OCI-LY7 (cell line): ENCODE data around the gene PCDHB11. TPM values are rescaled to one million over a fixed set of nuclear protein-coding genes. Genes with fewer than 3 reads are reported as not detected.
"Not testable (repeated sequence)": the region's sequence is repeated elsewhere in the genome, so short reads cannot be mapped to it uniquely, and the experiment has no call there.

Experiments
- BruUV-seq: library from RNA; stranded (reverse); fragments of 400-500 nt; replicated peaks from 2 replicates; lab custom pipeline; 2021; lab: Mats Ljungman, UMichigan
- CTCF ChIA-PET: fragments of 300-600 bp; sonication (Branson Sonifier 250); formaldehyde crosslinking; loops from one replicate; lab custom pipeline; 2022; ENCODE audit warnings: antibody characterized with exemption; ENCODE audit not compliant: unreplicated experiment; lab: Charles Lee
- POLR2A ChIA-PET: fragments of 300-600 bp; sonication (Branson Sonifier 250); formaldehyde crosslinking; loops from one replicate; lab custom pipeline; 2022; ENCODE audit warnings: antibody characterized with exemption; lab: Charles Lee
- DNase-seq: peaks from one replicate; pipeline ENCODE4 v3.0.0-alpha.2; 2015; ENCODE audit warnings: low spot score
- H2AFZ ChIP-seq: fragments of 200-600 bp; sonication (generic), shearing (Covaris generic); 2 replicates; pipeline ENCODE4 v1.6.1; 2014; ENCODE audit warnings: mild to moderate bottlenecking, antibody characterized with exemption, low read length, moderate library complexity
- H3K27ac ChIP-seq: fragments of 200-600 bp; sonication (generic); 2 replicates; pipeline ENCODE4 v1.5.1; 2014; ENCODE audit warnings: mixed run types, low read depth, mild to moderate bottlenecking, moderate library complexity, low read length, inconsistent platforms; ENCODE audit not compliant: poor library complexity, severe bottlenecking
- H3K36me3 ChIP-seq: fragments of 200-600 bp; sonication (generic); 2 replicates; pipeline ENCODE4 v1.6.1; 2014; ENCODE audit warnings: mild to moderate bottlenecking, antibody characterized with exemption, low read length, moderate library complexity, mixed read lengths; ENCODE audit not compliant: insufficient read depth
- H3K4me1 ChIP-seq: fragments of 200-600 bp; sonication (generic); 2 replicates; pipeline ENCODE4 v1.5.1; 2014; ENCODE audit warnings: mild to moderate bottlenecking, low read length; ENCODE audit not compliant: insufficient read depth, poor library complexity, severe bottlenecking
- H3K4me2 ChIP-seq: fragments of 200-600 bp; sonication (generic); 2 replicates; pipeline ENCODE4 v1.6.1; 2014; ENCODE audit warnings: mild to moderate bottlenecking, low read length
- H3K4me3 ChIP-seq: fragments of 200-600 bp; sonication (generic); 2 replicates; pipeline ENCODE4 v1.5.1; 2014; ENCODE audit warnings: mild to moderate bottlenecking, low read depth, low read length; ENCODE audit not compliant: poor library complexity, severe bottlenecking
- H3K79me2 ChIP-seq: fragments of 200-600 bp; sonication (generic); 2 replicates; pipeline ENCODE4 v1.6.1; 2016; ENCODE audit warnings: low read depth, mild to moderate bottlenecking, low read length, moderate library complexity, mixed read lengths; ENCODE audit not compliant: insufficient read depth
- H3K9me2 ChIP-seq: fragments of 200-600 bp; sonication (generic); 2 replicates; pipeline ENCODE4 v1.6.1; 2016; ENCODE audit warnings: mild to moderate bottlenecking, low read length, mixed read lengths; ENCODE audit not compliant: insufficient read depth
- H3K9me3 ChIP-seq: fragments of 200-600 bp; sonication (generic); 2 replicates; pipeline ENCODE4 v1.6.1; 2014; ENCODE audit warnings: mild to moderate bottlenecking, mixed run types, low read length, mixed read lengths
- H4K20me1 ChIP-seq: fragments of 200-600 bp; sonication (generic); 2 replicates; pipeline ENCODE4 v1.6.1; 2014; ENCODE audit warnings: mild to moderate bottlenecking, antibody characterized with exemption, low read length, moderate library complexity, mixed read lengths; ENCODE audit not compliant: insufficient read depth
- CTCF ChIP-seq: fragments of 200-600 bp; sonication (generic); conservative IDR thresholded peaks from 2 replicates; pipeline ENCODE4 v1.5.1; 2014; ENCODE audit warnings: mild to moderate bottlenecking, antibody characterized with exemption, low read length, moderate library complexity, mixed read lengths
- EZH2phosphoT487 ChIP-seq: fragments of 200-600 bp; sonication (generic); IDR thresholded peaks from 2 replicates; pipeline ENCODE4 v1.6.1; 2018; ENCODE audit warnings: low read depth, borderline replicate concordance, mild to moderate bottlenecking, mixed run types, antibody characterized with exemption, low read length, moderate library complexity, mixed read lengths
- intact Hi-C: fragments of 100-400 bp; cut with micrococcal nuclease; formaldehyde crosslinking; loops from one replicate; pipeline ENCODE4 v1.10.0; 2022; ENCODE audit not compliant: unreplicated experiment
- total RNA-seq, 2 experiments: library from RNA; depleted of rRNA in 1 of 2; stranded (reverse); fragments of >200 nt in 1 of 2; shearing (Covaris generic) in 1 of 2; gene quantifications; 2 replicates each; pipeline ENCODE4 v1.2.3, GENCODE V29; 2014 to 2022

The PCDHB11 gene
- total RNA-seq, 2 experiments from 2014 or later: not detected

- peak; percentile 34 for DNase-seq
- intact Hi-C loops: loop anchor here (10.0 kb wide), 1 partner anchor 163 kb away; the partner anchor contains the start of genes PCDHGA4, PCDHGB1 and PCDHGB2
Measured at GRCh38 chr5:141192110-141192725, 7.2 kb upstream of the PCDHB11 start, which contains the start of gene PCDHB10. Gene PCDHB10 (plus strand): TSS chr5:141192353. CDS start chr5:141192553, 200 bp downstream.

GRCh38 chr5:141194332-141194731 is 5.1 kb upstream of the PCDHB11 start:
- CTCF ChIA-PET, DNase-seq, POLR2A ChIA-PET, H4K20me1 ChIP-seq, H3K79me2 ChIP-seq, H3K27ac ChIP-seq, H3K9me2 ChIP-seq, H3K4me3 ChIP-seq, H3K4me2 ChIP-seq, H3K9me3 ChIP-seq, BruUV-seq, H3K4me1 ChIP-seq, H2AFZ ChIP-seq, H3K36me3 ChIP-seq: not testable (repeated sequence)
- intact Hi-C loops: loop anchor here (10.0 kb wide), 1 partner anchor 160 kb away; the partner anchor contains the start of genes PCDHGA4, PCDHGB1 and PCDHGB2

More at GRCh38 chr5:141192110-141192725, 7.2 kb upstream of the PCDHB11 start, which contains the start of gene PCDHB10:
- Histone ChIP-seq H3K4me2 (no peak within 1 kb of the TSS), H3K27ac (no peak within 1 kb of the TSS), H3K4me3 (no peak within 1 kb of the TSS), H3K9me3 (peaks cover 9% of the 10 kb centered on the region), H4K20me1 (no peaks in the 10 kb centered on the region), H3K9me2 (no peaks in the 10 kb centered on the region), H3K79me2 (no peaks in the 10 kb centered on the region), H3K36me3 (no peaks in the 10 kb centered on the region), H3K4me1 (no peaks in the 10 kb centered on the region), H2AFZ (no peak within 1 kb of the TSS)
- CTCF ChIA-PET: interaction anchor here (0.5 kb wide), 1 partner anchor 1073 kb away, joined by 4 read pairs; no protein-coding TSS in a partner anchor
- TF ChIP-seq CTCF (peak; percentile 86), EZH2phosphoT487 (no peak)
- BruUV-seq: no TSS peak
- POLR2A ChIA-PET: no interaction called here

GRCh38 chr5:141196363-141196762 is 3.1 kb upstream of the PCDHB11 start:
- ChIA-PET CTCF (no interaction called here), POLR2A (no interaction called here)
- Histone ChIP-seq H2AFZ (no peak overlapping the region), H4K20me1 (no peaks in the 10 kb centered on the region), H3K4me1 (no peaks in the 10 kb centered on the region), H3K36me3 (no peaks in the 10 kb centered on the region), H3K27ac (no peak overlapping the region), H3K79me2 (no peaks in the 10 kb centered on the region), H3K9me2 (no peaks in the 10 kb centered on the region), H3K9me3 (peaks cover 9% of the 10 kb centered on the region), H3K4me3 (no peak overlapping the region), H3K4me2 (no peak overlapping the region)
- TF ChIP-seq EZH2phosphoT487 (no peak), CTCF (no peak)
- intact Hi-C loops: loop anchor here (10.0 kb wide), 1 partner anchor 158 kb away; the partner anchor contains the start of genes PCDHGA4, PCDHGB1 and PCDHGB2
- DNase-seq: no peak
- BruUV-seq: no TSS peak

GRCh38 chr5:141201126-141201525 is 1.7 kb downstream of the PCDHB11 start:
- intact Hi-C loops, DNase-seq, H3K79me2 ChIP-seq, H3K9me3 ChIP-seq, H3K4me1 ChIP-seq, H3K4me2 ChIP-seq, H2AFZ ChIP-seq, H3K27ac ChIP-seq, H3K36me3 ChIP-seq, POLR2A ChIA-PET, H3K4me3 ChIP-seq, BruUV-seq, H4K20me1 ChIP-seq, CTCF ChIA-PET, H3K9me2 ChIP-seq: not testable (repeated sequence)

- H3K4me3 ChIP-seq, H2AFZ ChIP-seq, H3K36me3 ChIP-seq, CTCF ChIA-PET, H4K20me1 ChIP-seq, intact Hi-C loops, DNase-seq, H3K79me2 ChIP-seq, H3K4me1 ChIP-seq, H3K9me3 ChIP-seq, H3K4me2 ChIP-seq, H3K27ac ChIP-seq, H3K9me2 ChIP-seq, BruUV-seq: not testable (repeated sequence)
- POLR2A ChIA-PET: interaction anchor here (0.7 kb wide), 4 partner anchors 17 to 1570 kb away, joined by 3 to 4 read pairs (median 4); no protein-coding TSS in a partner anchor
Measured at GRCh38 chr5:141201646-141202045, 2.2 kb downstream of the PCDHB11 start.
